H1 (cell line): ENCODE results near the gene HMCN2. TPM values are rescaled to one million over a fixed set of nuclear protein-coding genes. Genes with fewer than 3 reads are reported as not detected.

Experiments
- CTCF ChIA-PET: fragments of 300-600 bp; sonication (Branson Sonifier 250); formaldehyde crosslinking; loops from one replicate; lab custom pipeline; 2021; ENCODE audit not compliant: partially characterized antibody; lab: Charles Lee
- POLR2A ChIA-PET: fragments of 300-600 bp; sonication (Branson Sonifier 250); formaldehyde crosslinking; loops from one replicate; lab custom pipeline; 2021; ENCODE audit warnings: inconsistent platforms; ENCODE audit not compliant: partially characterized antibody; lab: Charles Lee
- DNase-seq, 2 experiments: peaks; one replicate each; pipeline versions ENCODE4 v3.0.0 to v3.0.0-alpha.2; 2010 to 2022; ENCODE audit warnings: low spot score in 2 of 2, low read depth in 1 of 2, mixed read lengths in 1 of 2
- FAIRE-seq: peaks from 2 replicates; lab custom pipeline; 2011; peaks lifted over from hg19 to GRCh38; lab: Jason Lieb, UNC
- H2AFZ ChIP-seq: 2 replicates; pipeline ENCODE4 v1.8.1; 2012; ENCODE audit warnings: low read length, inconsistent platforms
- H2AK5ac ChIP-seq: 2 replicates; pipeline ENCODE4 v1.6.1; 2013; ENCODE audit warnings: low read depth, low read length
- H2BK120ac ChIP-seq: replicated peaks from 2 replicates; pipeline ENCODE3; 2013; ENCODE audit warnings: low read depth, low read length, inconsistent platforms
- H2BK12ac ChIP-seq: 2 replicates; pipeline ENCODE4 v1.6.1; 2013; ENCODE audit warnings: low read depth, low read length
- H2BK15ac ChIP-seq: 2 replicates; pipeline ENCODE4 v1.6.1; 2013; ENCODE audit warnings: low read length
- H2BK20ac ChIP-seq: 2 replicates; pipeline ENCODE4 v1.6.1; 2013; ENCODE audit warnings: low read length
- H2BK5ac ChIP-seq: 2 replicates; pipeline ENCODE4 v1.6.1; 2013; ENCODE audit warnings: low read depth, low read length
- H3K14ac ChIP-seq: 2 replicates; pipeline ENCODE4 v1.6.1; 2013; ENCODE audit warnings: inconsistent platforms; ENCODE audit not compliant: insufficient read length
- H3K18ac ChIP-seq: 2 replicates; pipeline ENCODE4 v1.6.1; 2013; ENCODE audit warnings: low read length; ENCODE audit errors: extremely low read depth
- H3K23ac ChIP-seq: 2 replicates; pipeline ENCODE4 v1.6.1; 2013; ENCODE audit warnings: inconsistent platforms; ENCODE audit not compliant: insufficient read length
- H3K23me2 ChIP-seq: 2 replicates; pipeline ENCODE4 v1.6.1; 2013; ENCODE audit warnings: low read depth, low read length
- H3K27ac ChIP-seq: 2 replicates; pipeline ENCODE4 v1.6.1; 2011; ENCODE audit warnings: low read depth, low read length, inconsistent platforms
- H3K27me3 ChIP-seq, 4 experiments: replicated peaks in 1 of 4; 1 replicate in 1 of 4; 2 replicates in 3 of 4; pipeline versions ENCODE4 v1.6.1 to v1.8.1; 2011 to 2013; ENCODE audit warnings: low read length in 3 of 4, mild to moderate bottlenecking in 3 of 4, inconsistent platforms in 2 of 4, mixed read lengths in 2 of 4, moderate library complexity in 1 of 4; ENCODE audit not compliant: control insufficient read depth in 3 of 4, insufficient read depth in 3 of 4; ENCODE audit errors: extremely low read depth in 1 of 4
- H3K36me3 ChIP-seq, 4 experiments: 2 replicates each; pipeline versions ENCODE4 v1.6.1 to v1.8.1; 2011 to 2013; ENCODE audit warnings: mild to moderate bottlenecking in 4 of 4, low read length in 3 of 4, moderate library complexity in 2 of 4, control low read depth in 1 of 4, inconsistent platforms in 1 of 4; ENCODE audit not compliant: insufficient read depth in 4 of 4, control insufficient read depth in 2 of 4
- H3K4ac ChIP-seq: replicated peaks from 2 replicates; pipeline ENCODE3; 2013; ENCODE audit warnings: low read length, low read depth, mixed read lengths, inconsistent platforms; ENCODE audit not compliant: insufficient read length
- H3K4me1 ChIP-seq, 4 experiments: replicated peaks in 1 of 4; 1 replicate in 1 of 4; 2 replicates in 3 of 4; pipeline versions ENCODE4 v1.6.1 to v1.8.1; 2011 to 2013; ENCODE audit warnings: low read length in 3 of 4, inconsistent platforms in 2 of 4, mixed read lengths in 1 of 4; ENCODE audit not compliant: insufficient read depth in 4 of 4, control insufficient read depth in 3 of 4
- H3K4me2 ChIP-seq, 2 experiments: 2 replicates each; pipeline versions ENCODE4 v1.6.1 to v1.8.1; 2011 to 2013; ENCODE audit warnings: low read depth in 2 of 2, low read length in 2 of 2, control low read depth in 1 of 2, inconsistent platforms in 1 of 2, mild to moderate bottlenecking in 1 of 2; ENCODE audit not compliant: insufficient read depth in 1 of 2
- H3K4me3 ChIP-seq, 4 experiments: fragments of 200-600, 300-600 bp in 1 of 4; sonication (generic), shearing (Covaris generic), sonication (Bioruptor Twin) in 1 of 4; 2 replicates each; pipeline versions ENCODE4 v1.5.1 to v1.8.1; 2011 to 2016; ENCODE audit warnings: low read length in 4 of 4, low read depth in 3 of 4, control low read depth in 2 of 4, inconsistent platforms in 2 of 4, mild to moderate bottlenecking in 2 of 4, mixed read lengths in 1 of 4, moderate library complexity in 1 of 4; ENCODE audit not compliant: insufficient read depth in 2 of 4; ENCODE audit errors: extremely low read depth in 1 of 4
- H3K56ac ChIP-seq: replicated peaks from 2 replicates; pipeline ENCODE3; 2013; ENCODE audit warnings: low read depth, mild to moderate bottlenecking, mixed read lengths, low read length, inconsistent platforms; ENCODE audit not compliant: insufficient read length
- H3K79me1 ChIP-seq: 2 replicates; pipeline ENCODE4 v1.6.1; 2013; ENCODE audit warnings: low read depth, low read length, control low read depth
- H3K79me2 ChIP-seq, 2 experiments: 2 replicates each; pipeline versions ENCODE4 v1.6.1 to v1.8.1; 2012 to 2013; ENCODE audit warnings: low read length in 2 of 2, mild to moderate bottlenecking in 2 of 2, inconsistent platforms in 1 of 2; ENCODE audit not compliant: insufficient read depth in 2 of 2, control insufficient read depth in 1 of 2
- H3K9ac ChIP-seq, 4 experiments: replicated peaks in 1 of 4; 1 replicate in 1 of 4; 2 replicates in 3 of 4; pipeline versions ENCODE4 v1.6.1 to v1.8.1; 2011 to 2013; ENCODE audit warnings: low read depth in 3 of 4, low read length in 3 of 4, control low read depth in 2 of 4, mild to moderate bottlenecking in 2 of 4, moderate library complexity in 2 of 4, inconsistent platforms in 1 of 4; ENCODE audit errors: extremely low read depth in 1 of 4
- H3K9me3 ChIP-seq, 2 experiments: 2 replicates each; pipeline versions ENCODE4 v1.6.1 to v1.8.1; 2012 to 2013; ENCODE audit warnings: mild to moderate bottlenecking in 2 of 2, moderate library complexity in 2 of 2, control low read depth in 1 of 2, inconsistent platforms in 1 of 2, low read depth in 1 of 2, low read length in 1 of 2, mixed read lengths in 1 of 2; ENCODE audit not compliant: insufficient read depth in 2 of 2
- H4K20me1 ChIP-seq, 2 experiments: replicated peaks in 1 of 2; 2 replicates each; pipeline versions ENCODE3 to v1.8.1; 2011 to 2013; ENCODE audit warnings: inconsistent platforms in 2 of 2, low read length in 2 of 2, mild to moderate bottlenecking in 1 of 2; ENCODE audit not compliant: insufficient read depth in 2 of 2, control insufficient read depth in 1 of 2
- H4K5ac ChIP-seq: 2 replicates; pipeline ENCODE4 v1.6.1; 2013; ENCODE audit warnings: low read length, low read depth, mixed read lengths, inconsistent platforms; ENCODE audit not compliant: insufficient read length
- H4K8ac ChIP-seq: 2 replicates; pipeline ENCODE4 v1.8.0; 2013; ENCODE audit warnings: mild to moderate bottlenecking, moderate library complexity, low read length, inconsistent platforms; ENCODE audit not compliant: insufficient read depth; ENCODE audit errors: extremely low read depth
- H4K91ac ChIP-seq: replicated peaks from 2 replicates; pipeline ENCODE3; 2013; ENCODE audit warnings: low read length, mixed read lengths, inconsistent platforms; ENCODE audit not compliant: insufficient read length
- CHD1 ChIP-seq: IDR thresholded peaks from 2 replicates; pipeline ENCODE4 v1.6.1; 2012; ENCODE audit warnings: low read depth, low read length, improper control_type of control experiment
- EZH2 ChIP-seq: fragments of 200-600 bp; sonication (generic); IDR thresholded peaks from 2 replicates; pipeline ENCODE4 v1.7.1; 2012; ENCODE audit warnings: low read depth, mild to moderate bottlenecking, moderate library complexity, low read length, inconsistent platforms; ENCODE audit not compliant: severe bottlenecking
- HDAC2 ChIP-seq, 2 experiments: fragments of 300-600 bp in 1 of 2; sonication (generic) in 1 of 2; IDR thresholded peaks; 2 replicates each; pipeline ENCODE4 v1.6.1; 2011 to 2012; ENCODE audit warnings: low read depth in 2 of 2, low read length in 2 of 2, mild to moderate bottlenecking in 2 of 2, moderate library complexity in 2 of 2, borderline replicate concordance in 1 of 2, inconsistent platforms in 1 of 2
- KDM1A ChIP-seq: fragments of 200-600, 300-600 bp; sonication (generic); IDR thresholded peaks from 2 replicates; pipeline ENCODE4 v1.7.1; 2016; ENCODE audit warnings: mild to moderate bottlenecking, low read length, borderline replicate concordance
- KDM5A ChIP-seq: fragments of 200-600 bp; IDR thresholded peaks from 2 replicates; pipeline ENCODE4 v1.7.1; 2012; ENCODE audit warnings: mild to moderate bottlenecking, low read length, inconsistent platforms, mixed read lengths
- MAFK ChIP-seq: IDR thresholded peaks from 2 replicates; pipeline ENCODE4 v1.6.1; 2012; ENCODE audit warnings: low read depth, mild to moderate bottlenecking, improper control_type of control experiment, low read length
- NANOG ChIP-seq: IDR thresholded peaks from 2 replicates; pipeline ENCODE4 v1.6.1; 2011; ENCODE audit warnings: low read length, low read depth, mild to moderate bottlenecking, inconsistent platforms; ENCODE audit not compliant: insufficient read depth, poor library complexity, severe bottlenecking
- RBBP5 ChIP-seq: IDR thresholded peaks from 2 replicates; pipeline ENCODE4 v1.7.1; 2012; ENCODE audit warnings: low read depth, mild to moderate bottlenecking, inconsistent platforms, low read length, moderate library complexity, borderline replicate concordance
- TAF1 ChIP-seq: IDR thresholded peaks from 2 replicates; pipeline ENCODE4 v1.6.1; 2011; ENCODE audit warnings: mild to moderate bottlenecking, low read depth, low read length
- TBP ChIP-seq: IDR thresholded peaks from 2 replicates; pipeline ENCODE4 v1.6.1; 2011; ENCODE audit warnings: low read depth, low read length, improper control_type of control experiment
- WGBS, 2 experiments: shearing (Covaris generic) in 1 of 2; methylation state at CpG; one replicate each; pipeline versions ENCODE4 v1.1.6 to v1.1.7; 2013 to 2015; ENCODE audit warnings: low lambda C conversion rate in 2 of 2, mixed read lengths in 2 of 2, inconsistent platforms in 1 of 2, low coverage in 1 of 2, missing lambda C conversion rate in 1 of 2; ENCODE audit not compliant: insufficient replicate concordance in 2 of 2, insufficient coverage in 1 of 2, insufficient read length in 1 of 2; ENCODE audit errors: extremely low coverage in 1 of 2, missing lambda C conversion rate in 1 of 2; 5-methylcytosine and 5-hydroxymethylcytosine counted together
- polyA plus RNA-seq, 7 experiments: library from polyadenylated mRNA; depleted of rRNA in 3 of 7; stranded (reverse) in 5 of 7; unstranded in 2 of 7; fragments of >200 nt in 5 of 7; fragments of 200-250 nt in 2 of 7; gene quantifications; 1 replicate in 5 of 7; 2 replicates in 1 of 7; 4 replicates in 1 of 7; pipeline versions ENCODE4 v1.2.1 to v1.2.3, GENCODE V29; 2011 to 2013; ENCODE audit warnings: missing spikeins in 2 of 7, mixed read lengths in 2 of 7
- total RNA-seq: library from RNA; stranded (reverse); fragmentation: NEBNext Ultra II Directional; extraction: Animal tissue kit (Norgen Biotek cat#: 25700); gene quantifications from 2 replicates; pipeline ENCODE4 v1.2.1, GENCODE V29; 2021

HMCN2 gene
- total and polyA plus RNA-seq, 2 of the 8 experiments (the other 6 are each of a cell fraction or from before 2014, with no cell fraction given) = 5.0 to 9.1 TPM

GRCh38 chr9:130366888-130367550, 101.5 kb downstream of the HMCN2 start:
- 83% methylated on average over 8 of the region's 8 CpGs; no CpG with 5 or more reads in 1 of the 2 experiments for WGBS, 2 experiments
- no peak overlapping the region for H3K18ac ChIP-seq
- no peak overlapping the region for H2AFZ ChIP-seq
- H3K56ac ChIP-seq = no peak overlapping the region
- H4K91ac ChIP-seq = no peak overlapping the region
- no peak overlapping the region for H2BK12ac ChIP-seq
- no peaks in the 10 kb centered on the region for H3K9me3 ChIP-seq
- H3K79me2 ChIP-seq = no peaks in the 10 kb centered on the region
- no peak overlapping the region for H3K4me2 ChIP-seq
- DNase-seq (no peak), FAIRE-seq (no peak)
- no peaks in the 10 kb centered on the region for H3K23me2 ChIP-seq
- H3K79me1 ChIP-seq = no peaks in the 10 kb centered on the region
- H3K4me3 ChIP-seq = no peak overlapping the region
- peaks cover 0 to under 1% (median 0%) of the 10 kb centered on the region in 4 experiments; a peak in 2 of 7 replicates for H3K4me1 ChIP-seq
- no peak overlapping the region for H3K27ac ChIP-seq
- H2BK120ac ChIP-seq = no peak overlapping the region
- POLR2A ChIA-PET = interaction anchor here (1.4 to 2.0 kb wide), 2 partner anchors 30 to 81 kb away, joined by 4 to 6 read pairs; no protein-coding TSS in a partner anchor
- no peak overlapping the region for H2BK15ac ChIP-seq
- no peak overlapping the region for H3K23ac ChIP-seq
- no peaks in the 10 kb centered on the region for H3K27me3 ChIP-seq
- H2BK5ac ChIP-seq = no peak overlapping the region
- H3K9ac ChIP-seq = no peak overlapping the region
- H3K36me3 ChIP-seq = 0 out of 8 replicates have a peak, but pooled peaks cover 0 to 5% (median 0%) of the 10 kb centered on the region in 4 experiments
- H4K20me1 ChIP-seq = no peaks in the 10 kb centered on the region
- H4K8ac ChIP-seq = no peak overlapping the region
- no peak overlapping the region for H3K14ac ChIP-seq
- TF ChIP-seq TAF1 (no peak), KDM5A (no peak), HDAC2 (IDR thresholded peaks at IDR 0.05; ENCODE audit: borderline replicate concordance in 1 of 2, low read depth in 2 of 2, low read length in 2 of 2) (0 out of 4 replicates have a peak, but pooled peaks of 1 of the 2 experiments have one; percentile 32), MAFK (no peak), EZH2 (no peak), RBBP5 (no peak), KDM1A (peak; percentile 52; the same call in 1 of the 2 replicates), CHD1 (no peak), NANOG (no peak), TBP (no peak)
- CTCF ChIA-PET = interaction anchor here (0.6 to 1.2 kb wide), 6 partner anchors 8 to 1507 kb away, joined by 3 read pairs; partner anchors contain the start of gene ASS1
- H2BK20ac ChIP-seq = no peak overlapping the region
- H3K4ac ChIP-seq = no peak overlapping the region
- H2AK5ac ChIP-seq = no peak overlapping the region
- H4K5ac ChIP-seq = no peak overlapping the region
